Suprapubic skin (tissue), 4 donors: Measurements from ENCODE around the gene OR52E5. TPM values are rescaled to one million over a fixed set of nuclear protein-coding genes. Genes with fewer than 3 reads are reported as not detected.

ENCODE experiments used
- DNase-seq, 2 donors: peaks; one replicate each; pipeline ENCODE4 v3.0.0-alpha.2; 2019; ENCODE audit warnings: low spot score in 2 of 2
- H3K27ac ChIP-seq: fragments of 200-600 bp; sonication (generic); one replicate; pipeline ENCODE4 v1.5.1; 2019
- H3K27me3 ChIP-seq: fragments of 200-600 bp; sonication (generic); one replicate; pipeline ENCODE4 v1.5.1; 2019
- H3K36me3 ChIP-seq: fragments of 200-600 bp; sonication (generic); one replicate; pipeline ENCODE4 v1.5.1; 2019
- H3K4me1 ChIP-seq: fragments of 200-600 bp; sonication (generic); one replicate; pipeline ENCODE4 v1.5.1; 2019
- H3K4me3 ChIP-seq: fragments of 200-600 bp; sonication (generic); one replicate; pipeline ENCODE4 v1.5.1; 2019; ENCODE audit warnings: mild to moderate bottlenecking
- H3K9me3 ChIP-seq: fragments of 200-600 bp; sonication (generic); one replicate; pipeline ENCODE4 v1.5.1; 2019
- CTCF ChIP-seq, 2 donors: fragments of 200-600 bp in 1 of 2; fragments of 450-650 bp in 1 of 2; sonication (generic) in 1 of 2; IDR thresholded peaks; one replicate each; pipeline ENCODE4 v1.5.1; 2016 to 2019; ENCODE audit warnings: antibody characterized with exemption in 2 of 2, mild to moderate bottlenecking in 1 of 2, moderate library complexity in 1 of 2
- EP300 ChIP-seq: sonication (generic); formaldehyde crosslinking; IDR thresholded peaks from one replicate; pipeline ENCODE4 v1.6.1; 2017; ENCODE audit warnings: antibody characterized with exemption
- POLR2A ChIP-seq, 2 donors: fragments of 450-650 bp; IDR thresholded peaks; one replicate each; pipeline ENCODE4 v1.6.1; 2017; ENCODE audit warnings: antibody characterized with exemption in 2 of 2, mild to moderate bottlenecking in 2 of 2, moderate library complexity in 2 of 2
- POLR2AphosphoS5 ChIP-seq, 3 donors: sonication (generic); formaldehyde crosslinking; IDR thresholded peaks; one replicate each; pipeline ENCODE4 v1.6.1; 2017; ENCODE audit warnings: antibody characterized with exemption in 3 of 3
- WGBS: methylation state at CpG from one replicate; pipeline ENCODE4 v1.1.5; 2018; 5-methylcytosine and 5-hydroxymethylcytosine counted together
- total RNA-seq, 4 donors: library from RNA; depleted of rRNA; stranded (reverse); fragments of >200 nt; gene quantifications; one replicate each; pipeline ENCODE4 v1.1.0, GENCODE V29; 2016

The OR52E5 gene
- total RNA-seq, 4 donors from 2014 or later: not detected

- 86% methylated on average over 2 of the region's 2 CpGs for WGBS
- Histone ChIP-seq H3K36me3 (no peaks in the 10 kb centered on the region), H3K9me3 (peaks cover 6% of the 10 kb centered on the region), H3K4me1 (no peaks in the 10 kb centered on the region), H3K27ac (no peak overlapping the region), H3K27me3 (no peaks in the 10 kb centered on the region), H3K4me3 (no peak overlapping the region)
- no peak for DNase-seq
- TF ChIP-seq CTCF (IDR thresholded peaks at IDR 0.05) (no peak), EP300 (no peak)
These were observed 47.7 kb downstream of the OR52E5 start for GRCh38 chr11:5940748-5941147.

DNA sequence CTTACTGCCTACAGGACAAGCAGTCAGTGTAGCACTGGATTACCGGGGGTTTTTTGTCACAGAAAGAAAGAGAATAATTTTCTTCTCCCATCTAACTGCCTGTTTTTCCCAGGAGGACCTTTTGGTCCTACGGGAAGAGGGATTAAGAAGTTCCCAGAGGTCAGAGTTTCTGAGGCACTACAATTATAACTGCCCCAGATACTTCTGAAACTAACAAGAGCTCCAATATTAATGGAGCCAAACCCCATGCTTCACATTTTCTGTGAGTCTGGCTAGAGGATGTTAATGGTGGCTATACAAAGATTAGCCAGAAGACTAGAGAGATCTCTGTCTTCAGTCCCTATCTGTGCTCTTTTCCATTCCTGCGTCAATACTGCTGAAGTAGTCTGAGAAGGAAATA lies 48.9 kb downstream of the OR52E5 start, which contains the start of gene OR56A3:
OR56A3 (plus strand) TSS at position 301 of the 400 bp plus-strand sequence. CDS start 5,096 bp downstream, outside the sequence.
- WGBS: 82% methylated on average over 3 of the region's 3 CpGs
- Histone ChIP-seq H3K27me3 (no peaks in the 10 kb centered on the region), H3K36me3 (no peaks in the 10 kb centered on the region), H3K27ac (no peak within 1 kb of the TSS), H3K9me3 (peaks cover 6% of the 10 kb centered on the region), H3K4me1 (no peaks in the 10 kb centered on the region), H3K4me3 (no peak within 1 kb of the TSS)
- no peak for DNase-seq
- no peak for TF ChIP-seq POLR2A (IDR thresholded peaks at IDR 0.05)
- no peak for TF ChIP-seq CTCF (IDR thresholded peaks at IDR 0.05)
- no peak for TF ChIP-seq POLR2AphosphoS5 (IDR thresholded peaks at IDR 0.05)
- TF ChIP-seq EP300: no peak

Other genes starting within 250 kb of the OR52E5 start
- 10 to 100 TPM; 12.3 to 21.7 (median 16.8) TPM for gene TRIM5, start 208.1 kb upstream of the OR52E5 start, total RNA-seq
- 10 to 100 TPM in 2 of 4 donors, 1 to 10 TPM in 2; 8.5 to 20.3 (median 13.6) TPM for gene TRIM22, start 203.4 kb upstream of the OR52E5 start, total RNA-seq
- gene OR56B1, start 156.8 kb upstream of the OR52E5 start, total RNA-seq: not detected
- gene OR52N4, start 139.0 kb upstream of the OR52E5 start, total RNA-seq: not detected
- gene OR52N5, start 109.9 kb upstream of the OR52E5 start, total RNA-seq: not detected
- gene OR52N1, start 101.9 kb upstream of the OR52E5 start, total RNA-seq: not detected
- gene OR52N2, start 84.3 kb upstream of the OR52E5 start, total RNA-seq: not detected
- gene OR52E6, start 51.3 kb upstream of the OR52E5 start, total RNA-seq: not detected
- not detected for gene OR52E8, start 35.5 kb upstream of the OR52E5 start, total RNA-seq
- not detected for gene OR52E4, start 12.6 kb upstream of the OR52E5 start, total RNA-seq
- not detected for gene OR56A3, start 49.0 kb downstream of the OR52E5 start, total RNA-seq
- not detected for gene OR56A5, start 75.3 kb downstream of the OR52E5 start, total RNA-seq
- not detected for gene OR52L1, start 93.8 kb downstream of the OR52E5 start, total RNA-seq
- gene OR56A4, start 113.7 kb downstream of the OR52E5 start, total RNA-seq: 1 to 10 TPM in 1 of 4 donors, under 1 TPM in 1, not detected in 2; 0.51 to 2.3 TPM
- 1 to 10 TPM in 1 of 4 donors, under 1 TPM in 2, not detected in 1; 0.25 to 1.2 (median 0.31) TPM for gene OR56A1, start 137.6 kb downstream of the OR52E5 start, total RNA-seq
- not detected for gene OR56B4, start 214.5 kb downstream of the OR52E5 start, total RNA-seq